Islet of Langerhans (tissue), 1 donor: ENCODE data around the gene UCHL5.
"Not testable (repeated sequence)": the region's sequence is repeated elsewhere in the genome, so short reads cannot be mapped to it uniquely, and the experiment has no call there.

Source experiments
- FAIRE-seq: peaks from one replicate; lab custom pipeline; 2011; peaks lifted over from hg19 to GRCh38; lab: Jason Lieb, UNC

Gene UCHL5

DNA sequence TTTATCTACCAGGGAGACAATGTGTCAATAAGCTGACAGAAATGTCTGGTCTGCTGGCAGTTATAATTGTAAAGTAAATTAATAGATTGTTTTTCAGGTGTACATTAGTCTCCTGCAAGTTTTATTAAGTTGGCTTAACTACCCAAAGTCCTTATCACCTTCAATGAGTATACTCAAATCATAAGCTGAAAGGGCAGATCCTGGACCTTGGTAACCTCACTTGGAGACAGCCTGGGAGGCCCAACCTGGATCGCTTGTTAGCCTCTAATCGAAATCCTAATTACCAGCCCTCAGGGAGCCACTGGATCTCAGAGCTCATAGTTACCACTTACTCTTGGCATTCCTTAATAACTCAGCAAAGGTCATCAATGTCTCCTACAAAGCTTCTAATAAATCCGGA, 49.7 kb downstream of the UCHL5 start:
- FAIRE-seq, result no peak

DNA sequence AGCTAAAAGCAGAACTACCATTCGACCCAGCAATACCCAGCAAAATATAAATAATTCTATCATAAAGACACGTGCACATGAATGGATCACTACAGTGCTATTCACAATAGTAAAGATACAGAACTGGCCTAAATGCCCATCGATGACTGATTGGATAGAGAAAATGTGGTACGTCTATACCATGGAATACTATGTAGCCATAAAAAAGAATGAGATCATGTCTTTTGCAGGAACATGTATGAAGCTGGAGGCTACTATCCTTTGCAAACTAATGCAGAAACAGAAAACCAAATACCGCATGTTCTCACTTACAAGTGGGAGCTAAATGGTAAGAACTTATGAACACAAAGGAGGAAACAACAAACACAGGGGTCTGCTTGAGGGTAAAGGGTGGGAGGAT, 53.4 kb downstream of the UCHL5 start:
- FAIRE-seq, result no peak

DNA sequence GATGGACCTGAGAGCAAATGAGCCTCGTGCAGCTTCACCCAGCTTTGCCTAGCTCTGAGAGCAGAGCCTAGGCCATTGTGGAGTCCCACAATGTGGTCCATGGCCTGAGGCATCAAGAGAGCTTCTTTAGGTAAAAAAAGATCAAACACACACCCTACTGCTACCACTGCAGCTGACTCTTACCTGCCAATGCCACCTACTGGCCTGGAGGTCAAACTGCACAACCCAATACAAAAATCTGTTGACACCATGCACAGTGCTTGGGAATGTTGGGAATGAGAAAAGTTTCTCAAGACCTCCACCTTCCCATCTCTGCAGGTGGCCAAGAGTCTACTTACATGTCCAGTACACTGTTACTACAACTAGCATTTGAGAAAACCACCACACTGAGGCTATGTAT, 60.6 kb downstream of the UCHL5 start:
- FAIRE-seq, result no peak

DNA sequence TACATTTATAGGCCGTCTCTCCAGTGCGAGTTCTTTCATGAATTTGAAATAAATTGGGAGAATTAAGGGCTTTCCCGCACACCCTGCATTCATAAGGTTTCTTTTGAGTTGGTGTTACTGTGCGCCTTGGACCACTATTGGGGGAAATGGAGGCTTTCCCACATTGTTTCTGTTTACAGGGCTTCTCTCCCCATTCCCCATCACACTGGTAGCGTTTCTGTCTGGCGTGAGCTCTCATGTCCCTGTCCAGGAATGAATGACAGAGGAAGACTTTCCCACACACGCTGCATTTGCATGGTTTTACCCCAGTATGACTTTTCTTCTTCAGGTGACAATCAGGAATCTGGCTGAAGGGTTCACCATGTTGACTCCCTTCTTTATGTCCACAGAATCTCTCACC, 65.0 kb downstream of the UCHL5 start:
- no peak for FAIRE-seq

DNA sequence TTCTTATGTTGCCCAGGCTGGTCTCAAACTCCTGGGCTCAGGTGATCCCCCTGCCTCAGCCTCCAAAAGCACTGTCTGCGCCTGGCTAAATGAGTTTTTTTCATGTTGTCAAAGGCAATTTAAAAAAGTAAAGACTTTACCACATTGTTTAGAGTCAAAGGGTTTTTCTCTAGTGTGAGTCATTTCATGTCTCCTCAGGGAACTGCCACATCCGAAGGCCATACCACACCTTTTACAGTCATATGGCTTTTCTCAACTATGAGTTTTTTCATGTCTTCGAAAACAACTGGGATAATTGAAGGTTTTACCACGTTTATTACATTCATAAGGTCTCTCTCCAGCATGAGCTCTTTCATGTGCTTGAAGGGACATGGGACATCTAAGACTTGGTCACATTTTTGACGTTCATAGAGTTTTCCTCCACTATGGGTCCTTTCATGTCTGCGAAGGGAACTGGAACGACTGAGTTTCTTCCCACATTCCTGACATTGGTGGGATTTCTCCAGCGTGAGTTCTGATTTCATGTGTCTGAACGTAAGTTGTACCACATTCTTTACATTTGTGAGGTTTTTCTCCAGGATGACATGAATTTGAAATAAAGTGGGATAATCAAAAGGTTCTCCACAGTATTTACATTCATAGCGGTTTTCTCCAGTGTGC, 65.6 kb downstream of the UCHL5 start:
- no peak for FAIRE-seq

DNA sequence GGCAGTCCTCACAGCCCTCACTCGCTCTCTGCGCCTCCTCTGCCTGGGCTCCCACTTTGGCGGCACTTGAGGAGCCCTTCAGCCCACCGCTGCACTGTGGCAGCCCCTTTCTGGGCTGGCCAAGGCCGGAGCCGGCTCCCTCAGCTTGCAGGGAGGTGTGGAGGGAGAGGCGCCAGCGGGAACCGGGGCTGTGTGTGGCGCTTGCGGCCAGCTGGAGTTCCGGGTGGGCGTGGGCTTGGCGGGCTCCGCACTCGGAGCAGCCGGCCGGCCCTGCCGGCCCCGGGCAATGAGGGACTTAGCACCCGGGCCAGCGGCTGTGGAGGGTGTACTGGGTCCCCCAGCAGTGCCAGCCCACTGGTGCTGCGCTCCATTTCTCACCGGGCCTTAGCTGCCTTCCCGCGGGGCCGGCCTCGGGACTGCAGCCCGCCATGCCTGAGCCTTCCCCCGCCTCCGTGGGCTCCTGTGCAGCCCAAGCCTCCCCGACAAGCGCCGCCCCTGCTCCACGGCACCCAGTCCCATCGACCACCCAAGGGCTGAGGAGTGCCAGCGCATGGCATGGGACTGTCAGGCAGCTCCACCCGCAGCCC, 72.3 kb downstream of the UCHL5 start:
- not testable (repeated sequence) for FAIRE-seq

DNA sequence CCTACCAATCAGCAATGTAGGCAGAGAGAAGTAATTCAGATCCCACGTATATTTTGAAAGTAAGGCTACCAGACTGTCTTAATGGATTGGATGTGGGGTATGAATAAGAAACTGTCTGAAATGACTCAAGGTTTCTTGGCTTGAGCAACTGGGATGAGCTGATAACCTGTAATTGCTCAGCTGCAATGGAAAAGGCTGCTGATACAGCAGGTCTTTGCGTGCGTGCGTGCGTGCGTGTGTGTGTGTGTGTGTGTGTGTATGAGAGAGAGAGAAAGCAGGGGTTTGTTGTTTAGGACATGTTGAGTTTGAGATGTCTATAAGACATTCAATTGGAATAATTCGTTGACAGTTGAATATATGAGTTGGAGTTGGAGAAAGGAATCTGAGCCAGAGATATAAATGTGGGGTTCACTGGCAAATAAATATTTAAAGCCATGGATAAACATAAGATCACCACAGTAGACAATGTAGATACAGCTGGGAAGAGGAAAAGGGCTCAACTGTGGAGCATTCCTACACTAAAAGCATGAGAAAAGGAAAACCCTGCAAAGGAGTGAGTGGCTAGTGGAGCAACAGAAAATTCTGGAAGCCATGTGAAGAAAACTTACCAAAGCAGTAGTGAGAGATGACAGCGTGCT, 72.9 kb downstream of the UCHL5 start:
- no peak for FAIRE-seq

DNA sequence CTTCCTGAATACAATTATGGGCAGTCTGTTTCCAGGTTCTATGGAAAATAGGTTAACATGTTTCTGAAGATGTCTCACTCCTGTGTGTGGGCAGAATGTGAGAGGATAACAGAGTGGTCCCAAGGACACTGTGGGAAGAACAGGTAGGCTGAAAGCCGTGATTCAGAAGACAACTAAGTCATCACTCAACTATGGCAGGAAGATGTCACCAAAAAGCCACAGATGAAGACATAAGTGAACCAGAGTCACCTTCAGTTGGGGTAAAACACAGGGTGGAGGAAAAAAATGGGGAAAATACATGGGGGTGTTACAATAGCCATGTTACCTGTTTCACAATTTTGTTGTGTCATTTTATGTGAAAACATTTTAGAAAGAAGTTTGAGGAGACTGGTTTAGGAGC, 75.1 kb downstream of the UCHL5 start:
- no peak for FAIRE-seq

DNA sequence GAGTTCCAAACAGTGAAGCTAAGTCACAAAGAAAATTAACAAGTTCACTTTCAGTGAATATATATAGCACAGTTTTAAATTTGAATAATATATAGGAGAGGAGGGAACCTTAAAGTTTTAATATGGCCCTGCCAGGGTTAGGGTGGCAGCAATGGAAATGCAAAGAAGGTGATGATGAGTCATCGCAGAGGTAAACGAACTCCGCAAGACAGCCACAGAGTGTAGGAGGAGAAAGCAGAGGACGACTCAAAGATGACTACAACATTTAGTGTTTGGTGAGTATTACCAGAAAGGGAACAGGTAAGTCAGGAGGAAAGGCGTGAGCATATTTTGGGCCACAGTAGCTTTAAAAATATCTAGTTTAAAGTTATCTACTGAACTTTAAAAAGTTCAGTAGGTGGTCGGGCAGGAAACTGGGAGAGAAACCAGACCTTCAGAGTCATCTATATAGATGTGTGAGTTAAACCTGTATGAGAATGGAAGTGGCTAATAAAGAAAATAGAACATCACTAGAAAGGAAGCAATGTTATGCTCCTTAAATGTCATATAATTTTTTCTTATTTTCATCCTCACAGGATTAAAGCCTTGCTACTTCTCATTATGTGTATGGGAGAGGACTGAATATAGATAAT, 75.7 kb downstream of the UCHL5 start:
- FAIRE-seq, result no peak

DNA sequence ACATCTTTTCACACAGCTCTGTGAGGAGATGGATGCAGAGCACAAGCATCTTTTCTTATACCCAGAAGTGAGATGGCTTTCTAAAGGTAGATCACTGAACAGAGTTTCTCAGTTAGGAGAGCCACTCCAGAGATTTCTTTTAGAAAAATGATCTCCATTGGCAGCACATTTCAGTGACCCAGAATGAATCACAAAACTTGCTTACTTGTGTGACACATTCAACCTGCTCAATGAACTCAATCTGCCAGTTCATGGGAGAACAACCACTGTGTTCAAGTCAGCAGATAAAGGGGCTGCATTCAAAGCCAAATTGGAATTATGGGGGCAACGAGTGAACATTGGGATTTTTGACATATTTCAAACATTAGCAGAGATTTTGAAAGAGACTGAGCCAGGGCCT, 78.3 kb downstream of the UCHL5 start:
- FAIRE-seq, result no peak

DNA sequence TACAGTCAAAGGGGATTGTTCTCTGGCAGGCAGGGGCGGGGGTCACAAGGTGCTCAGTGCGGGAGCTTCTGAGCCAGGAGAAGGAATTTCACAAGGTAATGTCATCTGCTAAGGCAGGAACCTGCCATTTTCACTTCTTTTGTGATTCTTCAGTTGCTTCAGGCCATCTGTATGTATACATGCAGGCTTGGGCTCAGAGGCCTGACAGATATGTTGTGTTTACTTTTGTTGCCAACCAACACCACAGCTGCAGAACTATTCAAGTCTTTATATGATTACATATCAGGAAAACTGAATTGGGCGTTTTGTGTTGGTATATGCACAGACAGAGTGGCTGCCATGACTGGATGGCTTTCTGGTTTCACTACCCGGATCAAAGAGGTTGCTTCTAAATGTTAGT, 78.8 kb downstream of the UCHL5 start:
- FAIRE-seq, result not testable (repeated sequence)

DNA sequence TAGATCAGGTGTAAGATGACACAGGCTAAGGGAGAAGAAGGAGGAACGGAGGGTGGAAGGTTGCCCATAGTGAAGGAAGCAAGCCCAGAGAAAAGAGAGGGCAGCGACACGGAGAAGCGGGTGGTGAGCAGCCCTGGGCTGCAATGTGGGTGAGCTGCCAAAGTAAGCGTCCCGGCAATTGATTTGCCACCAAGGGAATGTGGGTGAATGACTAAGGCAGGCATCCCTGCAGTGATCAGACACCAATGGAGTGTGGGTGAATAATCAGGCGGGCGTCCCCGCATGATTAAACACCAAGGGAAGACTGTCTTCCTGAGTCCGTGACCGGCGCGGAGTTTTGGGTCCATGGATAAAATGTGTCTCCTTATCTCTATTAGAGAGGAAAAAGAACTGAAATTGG, 79.6 kb downstream of the UCHL5 start:
- FAIRE-seq, result no peak

DNA sequence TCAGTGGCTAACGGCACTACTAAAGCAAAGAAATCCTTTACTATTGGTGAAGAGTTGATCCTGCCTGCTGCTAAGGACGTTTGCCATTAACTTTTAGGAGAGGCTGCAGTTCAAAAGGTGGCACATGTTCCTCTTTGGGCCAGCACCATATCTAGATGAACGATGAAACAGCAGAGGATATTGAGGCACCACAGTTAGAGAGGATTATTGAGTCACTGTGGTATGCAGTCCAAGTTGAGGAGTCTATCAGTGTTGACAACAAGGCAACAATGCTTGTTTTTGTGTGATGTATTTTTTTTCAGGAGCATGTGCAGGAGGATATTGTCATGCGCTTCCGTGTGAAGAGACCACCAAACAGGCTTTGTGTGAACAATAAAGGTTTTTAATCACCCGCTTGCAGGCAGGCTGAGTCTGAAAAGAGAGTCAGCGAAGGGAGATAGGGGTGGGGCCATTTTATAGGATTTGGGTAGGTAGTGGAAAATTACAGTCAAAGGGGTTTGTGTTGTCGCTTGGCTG, 80.9 kb downstream of the UCHL5 start:
- no peak for FAIRE-seq

DNA sequence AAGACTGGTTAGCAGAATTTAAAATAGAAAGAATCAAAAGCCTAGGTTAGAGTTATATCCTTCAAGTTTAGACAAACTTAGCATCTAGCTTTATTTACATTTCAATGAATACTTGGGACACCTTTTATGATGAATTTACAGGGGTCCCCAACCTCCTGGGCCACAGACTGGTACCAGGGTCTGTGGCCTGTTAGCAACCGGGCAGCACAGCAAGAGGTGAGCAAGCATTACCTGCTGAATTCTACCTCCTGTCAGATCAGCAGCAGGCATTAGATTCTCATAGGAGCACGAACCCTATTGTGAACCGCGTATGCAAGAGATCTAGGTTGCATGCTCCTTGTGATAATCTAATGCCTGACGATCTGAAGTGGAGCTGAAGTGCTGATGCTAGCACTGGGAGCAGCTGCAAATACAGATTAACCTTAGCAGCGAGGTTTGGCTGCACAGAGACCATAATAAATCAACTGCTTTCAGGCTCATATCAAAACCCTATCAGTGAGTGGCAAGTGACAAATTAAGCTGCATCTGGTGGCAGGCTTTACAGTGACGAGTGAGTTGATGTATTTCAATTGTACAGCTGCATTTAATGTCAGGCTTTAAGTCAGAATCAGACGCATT, 82.0 kb downstream of the UCHL5 start:
- no peak for FAIRE-seq

DNA sequence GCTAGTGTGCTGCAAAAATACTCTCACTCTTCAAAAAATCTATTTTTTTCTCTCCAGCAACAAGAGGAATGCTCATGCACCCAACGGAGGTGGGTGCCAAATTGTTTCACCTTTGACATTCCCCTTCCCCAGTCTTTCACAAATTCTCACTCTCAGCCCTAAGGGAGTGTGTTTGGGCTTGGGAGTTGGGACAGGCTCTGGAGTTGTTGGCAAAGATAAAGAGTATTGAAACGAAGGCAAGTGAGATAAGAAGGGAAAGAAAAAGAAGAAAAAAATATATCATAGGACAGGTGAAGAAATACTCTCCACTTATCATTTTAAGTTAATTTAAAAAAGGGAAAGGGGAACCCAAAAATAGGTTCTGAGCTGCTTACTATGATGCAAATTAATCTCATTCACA, 82.6 kb downstream of the UCHL5 start:
- FAIRE-seq, result no peak

DNA sequence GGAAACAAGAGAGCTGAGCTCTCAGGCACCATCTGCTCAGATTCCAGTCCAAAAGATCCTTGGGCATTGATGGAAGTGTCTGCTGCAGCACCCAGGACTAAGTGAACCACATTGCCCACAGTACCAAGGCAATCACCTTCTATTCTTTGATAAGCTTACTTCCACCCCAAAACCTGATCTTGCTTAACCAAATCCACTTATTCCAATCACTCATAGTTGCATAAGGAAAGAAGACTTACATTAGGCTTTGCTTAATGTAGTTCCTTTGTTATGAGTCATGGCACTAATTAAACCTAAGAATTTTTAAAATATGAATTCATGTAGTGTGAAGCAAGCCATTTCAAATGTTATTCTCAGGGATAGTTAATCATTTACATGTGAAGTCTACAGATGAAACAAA, 84.5 kb downstream of the UCHL5 start:
- FAIRE-seq, result no peak

DNA sequence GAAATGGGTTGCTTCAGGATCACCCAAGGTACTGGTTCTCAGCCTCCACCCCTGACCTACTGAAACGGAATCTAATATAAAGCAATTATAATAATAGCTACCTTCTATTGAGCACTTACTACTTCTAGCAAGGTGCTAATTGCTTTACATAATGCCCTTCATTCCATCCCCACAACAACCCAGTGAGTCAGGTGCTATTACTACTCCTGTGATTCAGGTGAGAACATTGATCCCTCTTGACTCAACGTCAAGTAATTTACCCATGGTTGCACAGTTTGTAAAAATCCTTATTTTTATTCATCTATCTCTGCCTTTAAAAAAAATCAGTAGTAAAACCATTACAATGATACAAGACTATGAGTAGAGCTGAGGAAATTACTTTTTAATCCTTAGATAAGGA, 85.2 kb downstream of the UCHL5 start:
- FAIRE-seq, result no peak

DNA sequence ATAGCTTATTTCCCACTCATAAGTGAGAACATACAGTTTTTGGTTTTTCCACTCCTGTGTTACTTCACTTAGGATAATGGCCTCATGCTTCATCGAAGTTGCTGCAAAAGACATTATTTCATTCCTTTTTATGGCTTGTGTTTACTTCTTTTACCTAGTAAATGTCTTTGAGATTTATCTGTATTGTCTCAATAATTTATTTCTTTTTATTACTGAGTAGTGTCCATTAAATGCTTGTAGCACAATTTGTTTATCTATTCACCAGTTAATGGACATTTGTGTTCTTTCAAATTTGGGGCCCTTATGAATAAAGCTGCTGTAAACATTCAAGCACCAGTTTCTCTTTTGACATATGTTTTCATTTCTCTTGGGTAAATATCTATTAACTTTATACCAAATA, 86.0 kb downstream of the UCHL5 start:
- no peak for FAIRE-seq

DNA sequence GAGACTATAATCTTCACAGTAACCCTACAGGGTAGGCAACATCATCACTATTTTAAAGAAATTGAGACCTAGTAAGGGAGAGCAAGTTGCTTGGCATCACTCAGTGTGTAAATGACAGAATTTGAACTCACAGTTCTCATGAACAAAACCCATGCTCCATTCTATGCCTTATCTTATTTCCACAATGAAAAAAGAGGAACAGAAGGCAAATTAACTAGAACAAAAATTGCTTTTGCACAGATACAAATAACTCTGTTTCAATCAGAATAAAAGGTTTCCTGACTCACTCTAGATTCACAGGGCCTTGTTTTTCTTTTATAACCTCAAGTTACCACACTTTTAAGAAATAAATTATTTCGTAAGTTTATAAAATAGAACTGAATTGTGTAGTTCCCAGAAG, 90.1 kb downstream of the UCHL5 start:
- no peak for FAIRE-seq

DNA sequence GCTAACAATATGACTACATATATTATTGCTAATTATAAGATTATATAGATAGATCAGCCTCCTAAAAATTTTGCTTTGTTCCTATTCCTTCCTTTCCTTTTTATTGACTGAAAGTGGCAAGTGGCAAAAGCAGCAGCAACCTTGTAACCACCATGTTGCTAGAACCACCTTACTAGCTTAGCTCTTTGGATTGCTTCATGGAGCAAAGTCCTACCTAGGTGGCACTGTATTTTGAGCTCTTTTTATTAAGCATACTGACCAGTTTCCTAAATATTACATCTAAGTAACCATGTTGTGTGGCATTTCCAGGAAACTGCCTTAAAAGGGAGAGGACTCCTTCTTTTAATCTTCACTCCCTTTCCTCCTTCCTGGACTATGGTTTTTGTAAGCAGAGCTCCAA, 90.8 kb downstream of the UCHL5 start:
- FAIRE-seq, result no peak

DNA sequence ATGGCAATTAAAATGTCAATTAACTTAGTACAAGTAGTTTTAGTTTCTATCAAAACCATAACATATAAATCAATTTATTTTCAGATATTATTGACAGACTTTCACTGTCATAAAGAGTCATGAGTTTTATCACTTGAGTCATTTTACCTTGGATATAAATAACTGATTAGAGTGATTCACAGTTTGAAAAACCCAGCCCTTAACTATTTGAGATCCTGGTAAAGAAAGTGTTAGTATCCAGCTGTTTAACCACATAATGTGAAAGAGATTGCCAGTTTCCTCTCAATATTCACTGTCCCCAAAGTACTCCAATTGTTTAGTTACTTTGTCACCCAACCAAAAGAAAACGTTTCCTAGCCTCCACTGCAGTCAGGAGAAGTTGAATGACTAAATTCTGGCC, 91.3 kb downstream of the UCHL5 start:
- no peak for FAIRE-seq

DNA sequence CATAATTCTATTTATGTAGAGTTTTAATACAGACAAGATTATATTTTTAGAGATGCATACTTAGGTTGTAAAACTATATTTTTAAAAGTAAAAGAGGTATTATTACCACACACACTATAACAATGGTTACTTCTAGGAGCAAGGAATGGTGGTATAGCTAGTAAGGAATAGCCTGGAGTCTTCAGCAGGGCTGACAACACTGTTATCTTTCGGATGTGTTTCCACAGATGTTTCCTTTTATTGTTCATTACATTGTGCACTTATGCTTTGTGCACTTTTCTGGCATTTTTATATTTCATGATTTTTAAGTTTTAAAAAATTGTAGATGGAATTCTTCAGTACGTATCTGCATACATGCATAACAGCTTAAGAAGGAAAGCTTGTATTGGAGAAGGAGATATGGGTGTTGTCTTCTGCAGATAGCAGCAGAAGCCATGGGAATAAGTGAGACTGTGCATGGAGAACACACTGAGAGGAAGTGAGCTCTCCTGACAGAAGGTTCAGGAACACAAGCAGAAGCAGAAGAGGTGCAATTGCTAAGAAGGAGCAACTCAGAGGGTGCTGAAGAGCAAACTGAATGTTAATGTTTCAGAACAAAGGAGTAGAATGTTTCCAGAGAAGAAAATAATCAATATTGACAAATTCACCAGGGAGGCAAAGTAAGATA, 91.8 kb downstream of the UCHL5 start:
- FAIRE-seq, result no peak
